Measurements from ENCODE around the gene ANKRD10.
"Not testable (repeated sequence)": the region's sequence is repeated elsewhere in the genome, so short reads cannot be mapped to it uniquely, and the experiment has no call there.

Gene ANKRD10

GRCh38 chr13:110869231-110869804, 45.6 kb downstream of the ANKRD10 start:
- DNase-seq (ENCODE audit: extremely low read depth in 1 of 2, low read depth in 1 of 2), result no peak

- no peak for DNase-seq (ENCODE audit: extremely low read depth in 1 of 2, low read depth in 1 of 2)
Measured at GRCh38 chr13:110868720-110869119, 46.1 kb downstream of the ANKRD10 start.

GRCh38 chr13:110867380-110867779, 47.5 kb downstream of the ANKRD10 start:
- no peak for DNase-seq (ENCODE audit: extremely low read depth in 1 of 2, low read depth in 1 of 2)

GRCh38 chr13:110866491-110867170, 48.2 kb downstream of the ANKRD10 start:
- DNase-seq (ENCODE audit: extremely low read depth in 1 of 2, low read depth in 1 of 2), result no peak

GRCh38 chr13:110863685-110864084, 51.2 kb downstream of the ANKRD10 start:
- no peak for DNase-seq (ENCODE audit: extremely low read depth in 1 of 2, low read depth in 1 of 2)

- DNase-seq (ENCODE audit: extremely low read depth in 1 of 2, low read depth in 1 of 2), result no peak
Measured at GRCh38 chr13:110860983-110861382, 53.9 kb downstream of the ANKRD10 start.

GRCh38 chr13:110856942-110857835, 57.7 kb downstream of the ANKRD10 start:
- no peak for DNase-seq (ENCODE audit: extremely low read depth in 1 of 2, low read depth in 1 of 2)

- DNase-seq (ENCODE audit: extremely low read depth in 1 of 2, low read depth in 1 of 2), result no peak
Measured at GRCh38 chr13:110855363-110855762, 59.5 kb downstream of the ANKRD10 start.

GRCh38 chr13:110854866-110855265, 60.0 kb downstream of the ANKRD10 start:
- no peak for DNase-seq (ENCODE audit: extremely low read depth in 1 of 2, low read depth in 1 of 2)

- no peak for DNase-seq (ENCODE audit: extremely low read depth in 1 of 2, low read depth in 1 of 2)
Measured at GRCh38 chr13:110853235-110853721, 61.6 kb downstream of the ANKRD10 start.

- DNase-seq (ENCODE audit: extremely low read depth in 1 of 2, low read depth in 1 of 2), result no peak
Measured at GRCh38 chr13:110850840-110851239, 64.0 kb downstream of the ANKRD10 start.

GRCh38 chr13:110850006-110850405, 64.9 kb downstream of the ANKRD10 start:
- DNase-seq (ENCODE audit: extremely low read depth in 1 of 2, low read depth in 1 of 2), result no peak

GRCh38 chr13:110845520-110845919, 69.3 kb downstream of the ANKRD10 start:
- no peak for DNase-seq (ENCODE audit: extremely low read depth in 1 of 2, low read depth in 1 of 2)

- DNase-seq (ENCODE audit: extremely low read depth in 1 of 2, low read depth in 1 of 2), result no peak
Measured at GRCh38 chr13:110841846-110842245, 73.0 kb downstream of the ANKRD10 start.

GRCh38 chr13:110841406-110841805, 73.5 kb downstream of the ANKRD10 start:
- no peak for DNase-seq (ENCODE audit: extremely low read depth in 1 of 2, low read depth in 1 of 2)

- DNase-seq (ENCODE audit: extremely low read depth in 1 of 2, low read depth in 1 of 2), result no peak
Measured at GRCh38 chr13:110838867-110839538, 75.9 kb downstream of the ANKRD10 start.

GRCh38 chr13:110838116-110838515, 76.8 kb downstream of the ANKRD10 start:
- no peak for DNase-seq (ENCODE audit: extremely low read depth in 1 of 2, low read depth in 1 of 2)

GRCh38 chr13:110837397-110838061, 77.3 kb downstream of the ANKRD10 start:
- DNase-seq (ENCODE audit: extremely low read depth in 1 of 2, low read depth in 1 of 2), result not testable (repeated sequence)

- no peak for DNase-seq (ENCODE audit: extremely low read depth in 1 of 2, low read depth in 1 of 2)
Measured at GRCh38 chr13:110836605-110836903, 78.3 kb downstream of the ANKRD10 start.

- no peak for DNase-seq (ENCODE audit: extremely low read depth in 1 of 2, low read depth in 1 of 2)
Measured at GRCh38 chr13:110835721-110836604, 78.9 kb downstream of the ANKRD10 start.

Measured in activated CD8-positive, alpha-beta memory T cell treated with anti-CD3 and anti-CD28 coated beads for 1 hour (primary cell).